HG03045 (cell line): ENCODE results near the gene CBFA2T3.
"Not testable (repeated sequence)": the region's sequence is repeated elsewhere in the genome, so short reads cannot be mapped to it uniquely, and the experiment has no call there.

ENCODE experiments used
- ATAC-seq: cut with Tn5 transposase; IDR thresholded peaks from one replicate; pipeline ENCODE4 v1.9.1; 2021; ENCODE audit warnings: mild to moderate bottlenecking, moderate library complexity; ENCODE audit not compliant: unreplicated experiment

The CBFA2T3 gene

DNA sequence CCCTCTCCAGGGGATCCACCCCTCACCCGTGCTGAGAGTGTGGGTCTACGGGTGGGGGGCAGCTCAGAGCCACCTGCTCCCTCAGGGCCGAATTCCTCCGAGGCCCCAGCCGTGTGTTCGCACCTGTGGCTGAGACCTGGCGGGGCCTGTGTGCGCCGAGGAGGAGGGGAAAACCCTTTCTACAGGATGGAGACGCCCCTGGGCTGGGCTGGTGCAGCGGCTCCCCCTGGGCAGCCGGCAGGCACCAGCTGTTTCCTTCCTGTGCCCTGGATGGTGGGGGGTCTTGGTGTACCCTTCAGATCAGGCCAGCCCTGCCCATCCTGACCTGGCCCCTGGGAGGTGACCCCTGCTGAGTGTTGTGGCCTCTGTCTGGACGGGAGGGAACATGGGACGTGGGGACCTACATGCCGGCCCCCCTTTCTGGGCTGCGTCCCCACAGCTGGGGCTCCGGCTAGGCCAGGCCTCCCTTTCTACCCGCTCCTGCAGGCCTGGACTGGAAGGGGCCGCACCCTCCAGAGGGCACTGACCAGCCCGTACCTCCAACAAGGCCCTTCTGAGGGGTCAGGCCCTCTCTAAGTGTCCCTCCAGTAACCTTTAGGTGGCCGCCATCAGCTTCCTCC is 82.2 kb downstream of the CBFA2T3 start:
- no peak for ATAC-seq

DNA sequence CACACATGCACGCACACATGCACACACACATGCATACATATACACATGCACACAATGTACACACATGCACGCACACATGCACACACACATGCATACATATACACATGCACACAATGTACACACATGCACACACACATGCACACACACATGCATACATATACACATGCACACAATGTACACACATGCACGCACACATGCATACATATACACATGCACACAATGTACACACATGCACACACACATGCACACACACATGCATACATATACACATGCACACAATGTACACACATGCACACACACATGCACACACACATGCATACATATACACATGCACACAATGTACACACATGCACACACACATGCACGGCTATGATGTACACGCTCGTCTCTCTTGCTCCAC is 82.7 kb downstream of the CBFA2T3 start:
- not testable (repeated sequence) for ATAC-seq

DNA sequence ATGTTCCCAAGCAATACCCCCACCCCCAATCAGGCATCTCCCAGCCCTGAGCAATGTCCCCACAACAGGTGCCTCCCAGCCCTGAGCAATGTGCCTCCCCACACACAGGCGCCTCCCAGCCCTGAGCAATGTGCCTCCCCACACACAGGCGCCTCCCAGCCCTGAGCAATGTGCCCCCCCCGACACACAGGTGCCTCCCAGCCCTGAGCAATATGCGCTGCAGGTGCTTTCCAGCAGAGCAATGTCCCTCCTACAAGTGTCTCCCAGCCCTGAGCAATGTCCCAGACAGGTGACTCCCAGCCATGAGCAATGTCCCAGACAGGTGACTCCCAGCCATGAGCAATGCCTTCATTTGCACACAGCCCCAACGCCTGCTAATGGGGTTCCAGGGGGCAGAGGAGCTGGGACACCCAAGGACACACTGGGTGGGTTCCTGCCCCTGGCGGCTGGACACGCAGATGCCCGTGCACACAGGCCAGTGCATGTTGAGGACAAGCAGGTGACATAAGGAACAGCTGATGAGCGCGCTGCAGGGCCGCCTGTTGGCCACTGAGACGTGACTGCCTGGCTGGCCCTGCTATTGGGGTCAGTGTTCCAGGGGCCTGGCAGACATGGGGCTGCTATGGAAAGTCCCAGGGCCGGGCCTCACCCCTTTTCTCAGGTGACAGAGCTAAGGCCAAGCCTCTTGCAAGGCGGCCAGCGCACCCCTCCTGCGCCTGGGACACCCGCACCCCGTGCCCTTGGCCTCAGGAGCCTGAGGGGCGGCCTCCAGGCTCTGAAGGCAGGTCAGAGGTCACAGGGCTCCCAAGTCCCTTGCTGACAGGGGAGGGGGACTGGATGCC is 83.7 kb downstream of the CBFA2T3 start:
- no peak for ATAC-seq

DNA sequence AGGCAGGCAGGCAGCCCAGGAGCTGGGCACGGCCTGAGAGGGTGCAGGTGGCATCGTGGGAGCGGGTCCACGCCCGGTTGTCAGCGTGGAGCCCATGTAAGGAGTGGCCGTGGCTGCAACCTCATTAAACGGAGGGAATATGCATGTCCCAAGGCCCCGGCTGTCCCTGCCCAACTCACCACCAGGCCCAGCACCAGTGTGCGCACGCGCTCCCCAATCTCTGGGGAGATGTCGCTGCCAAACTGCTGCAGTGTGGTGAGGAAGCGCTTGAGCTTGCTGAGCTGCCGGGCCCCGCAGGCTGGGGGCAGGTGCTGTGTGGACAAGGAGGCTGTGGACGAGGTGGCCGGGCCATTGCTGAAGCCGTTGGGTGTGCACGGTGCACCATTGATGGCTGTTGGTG is 84.9 kb downstream of the CBFA2T3 start:
- no peak for ATAC-seq

DNA sequence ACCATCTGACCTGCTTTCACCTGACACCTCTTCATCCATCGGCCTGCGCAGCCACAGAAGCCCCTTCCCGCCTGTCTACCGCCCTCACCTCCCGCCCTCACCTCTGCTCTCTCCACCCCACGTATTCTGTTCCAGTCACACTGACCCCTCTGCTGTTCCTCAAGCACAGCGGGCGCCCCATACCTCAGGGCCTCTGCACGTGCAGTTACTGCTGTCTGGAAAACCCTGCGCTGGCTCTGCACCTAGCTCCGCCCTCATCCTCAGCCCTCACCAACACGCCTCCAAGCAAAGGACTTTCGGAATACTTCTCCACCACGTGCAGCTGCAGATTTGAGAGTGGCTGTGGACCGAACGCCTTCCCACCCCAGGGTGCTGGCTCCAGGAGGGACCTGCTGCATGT is 85.9 kb downstream of the CBFA2T3 start:
- ATAC-seq, result no peak

DNA sequence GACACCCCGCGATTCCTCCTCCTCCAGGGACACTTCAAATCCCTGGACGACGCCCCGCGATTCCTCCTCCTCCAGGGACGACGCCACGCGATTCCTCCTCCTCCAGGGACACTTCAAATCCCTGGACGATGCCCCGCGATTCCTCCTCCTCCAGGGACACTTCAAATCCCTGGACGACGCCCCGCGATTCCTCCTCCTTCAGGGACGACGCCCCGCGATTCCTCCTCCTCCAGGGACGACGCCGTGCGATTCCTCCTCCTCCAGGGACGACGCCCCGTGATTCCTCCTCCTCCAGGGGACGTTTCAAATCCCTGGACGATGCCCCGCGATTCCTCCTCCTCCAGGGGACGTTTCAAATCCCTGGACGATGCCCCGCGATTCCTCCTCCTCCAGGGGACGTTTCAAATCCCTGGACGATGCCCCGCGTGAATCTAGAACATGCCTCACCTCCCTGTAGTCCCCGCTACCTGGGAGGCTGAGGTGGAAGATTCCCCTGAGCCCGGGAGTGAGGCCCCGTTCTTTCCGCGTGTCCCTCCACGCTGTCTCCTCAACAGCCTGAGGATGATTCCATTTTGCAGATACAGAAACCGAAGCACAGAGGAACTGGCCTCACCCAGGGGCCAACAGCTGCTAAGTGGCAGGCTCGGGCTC is 87.2 kb downstream of the CBFA2T3 start:
- not testable (repeated sequence) for ATAC-seq

DNA sequence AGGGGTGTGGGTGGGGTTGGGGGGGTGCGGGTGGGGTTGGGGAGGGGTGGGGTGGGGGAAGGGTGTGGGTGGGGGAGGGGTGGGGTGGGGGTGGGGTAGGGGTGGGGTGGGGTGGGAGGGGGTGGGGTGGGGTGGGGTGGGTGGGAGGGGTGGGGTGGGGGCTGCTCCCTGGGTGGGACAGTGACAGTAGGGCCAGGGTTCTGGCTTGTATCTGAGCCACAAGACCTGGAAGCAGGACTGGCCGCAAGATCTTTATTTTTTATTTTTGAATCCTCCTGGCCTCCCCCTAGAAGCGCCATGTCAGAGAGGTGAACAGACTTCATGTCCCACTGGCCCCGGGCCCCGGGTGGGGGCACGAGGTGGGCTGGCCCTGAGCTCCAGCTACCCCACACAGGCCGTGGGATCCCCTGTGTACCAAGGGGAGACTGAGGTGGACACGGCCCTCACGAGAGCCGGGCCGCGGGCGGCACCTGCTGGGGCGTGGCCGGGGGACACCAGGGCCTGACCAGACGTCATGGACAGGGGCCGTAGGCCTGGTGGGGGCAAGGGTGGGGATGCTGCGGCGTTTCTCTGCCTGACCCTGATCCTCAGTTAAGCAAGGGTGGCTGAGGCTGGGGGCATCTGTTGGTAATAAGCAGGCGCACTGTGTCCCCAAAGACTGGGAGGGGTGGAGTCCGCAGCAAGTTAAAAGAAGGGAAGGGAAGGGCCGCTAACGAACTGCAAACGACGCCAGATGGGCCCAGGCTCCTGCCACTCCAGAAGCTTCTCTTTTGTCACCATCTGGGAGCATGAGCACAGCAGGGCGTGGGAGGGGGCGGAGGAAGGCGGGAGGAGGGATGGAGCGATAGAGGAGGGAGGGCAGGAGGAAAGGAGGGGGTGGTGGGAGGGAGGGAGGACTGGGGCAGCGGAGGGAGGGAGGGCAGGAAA is 88.3 kb downstream of the CBFA2T3 start:
- no peak for ATAC-seq

DNA sequence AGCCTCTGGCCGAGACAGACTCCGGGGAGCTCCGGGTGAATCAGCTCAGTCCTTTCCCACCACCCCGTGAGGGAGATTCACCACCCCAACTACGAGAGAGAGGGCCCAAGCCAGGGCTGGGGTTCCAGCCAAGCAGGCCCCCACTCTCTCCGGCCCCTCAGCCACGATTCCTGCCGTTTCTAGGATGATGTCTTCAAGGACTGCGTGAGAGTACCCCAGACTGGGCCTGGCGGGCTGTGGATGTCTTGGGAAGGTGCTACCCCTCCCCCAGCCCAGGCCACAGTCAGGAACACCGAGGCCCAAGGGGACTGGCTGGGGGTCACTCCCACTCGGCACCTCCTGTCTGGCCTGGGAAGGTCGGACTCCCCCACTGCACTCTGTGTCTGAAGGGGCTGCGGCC is 89.0 kb downstream of the CBFA2T3 start:
- ATAC-seq, result no peak

DNA sequence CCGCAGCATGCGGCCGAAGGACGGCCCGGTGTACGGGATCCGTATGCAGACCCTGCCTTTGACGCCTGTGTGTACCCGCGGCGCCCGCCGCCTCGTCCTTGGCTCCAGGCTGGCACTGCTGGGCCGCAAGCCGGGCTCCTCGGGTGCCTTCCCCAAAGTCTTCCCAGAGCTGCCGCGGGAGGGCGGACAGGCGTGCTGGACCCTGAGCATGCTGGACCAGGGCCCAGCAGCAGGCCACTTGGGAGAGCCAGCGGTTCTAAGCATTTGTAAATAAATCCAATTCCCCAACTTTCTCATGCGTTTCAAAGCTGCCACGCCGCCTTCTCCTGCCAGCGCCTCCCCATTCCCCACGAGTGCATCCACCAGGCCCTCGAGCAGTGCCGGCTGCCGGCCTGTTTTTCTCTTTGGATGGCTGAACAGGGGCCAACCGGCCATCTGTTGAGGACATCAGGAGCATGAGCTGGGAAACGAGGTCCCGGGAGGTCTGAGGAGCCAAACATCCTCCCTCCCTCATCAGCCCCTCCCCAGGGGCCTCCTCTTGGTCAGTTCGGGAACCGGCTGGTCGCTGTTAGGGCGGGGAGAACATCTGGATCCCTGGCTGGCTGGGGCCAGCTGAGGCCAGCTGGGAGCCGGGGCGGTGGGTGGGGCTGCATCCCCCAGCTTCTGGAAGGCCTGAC is 90.0 kb downstream of the CBFA2T3 start:
- ATAC-seq, result no peak

DNA sequence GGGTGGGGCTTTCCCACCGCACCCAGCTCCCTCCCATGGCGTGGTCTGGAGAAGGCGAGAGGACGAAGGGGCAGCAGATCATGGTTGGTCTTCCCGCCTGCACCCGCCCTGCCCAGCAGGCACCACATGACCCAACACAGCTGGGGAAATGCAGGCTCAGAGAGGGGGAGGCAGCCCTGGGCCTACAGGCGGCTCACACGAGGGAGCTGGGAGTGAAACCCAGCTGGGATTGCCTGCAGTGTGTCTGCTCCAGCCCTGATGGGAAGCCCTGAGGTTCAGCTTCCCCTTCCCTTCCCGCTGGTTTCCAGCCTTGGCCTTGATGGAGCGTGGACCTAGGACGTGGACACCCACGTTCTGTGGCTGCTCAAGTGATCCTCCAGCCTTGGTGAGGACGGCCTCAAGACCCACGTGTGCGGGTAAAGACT is 90.6 kb downstream of the CBFA2T3 start:
- ATAC-seq, result no peak

DNA sequence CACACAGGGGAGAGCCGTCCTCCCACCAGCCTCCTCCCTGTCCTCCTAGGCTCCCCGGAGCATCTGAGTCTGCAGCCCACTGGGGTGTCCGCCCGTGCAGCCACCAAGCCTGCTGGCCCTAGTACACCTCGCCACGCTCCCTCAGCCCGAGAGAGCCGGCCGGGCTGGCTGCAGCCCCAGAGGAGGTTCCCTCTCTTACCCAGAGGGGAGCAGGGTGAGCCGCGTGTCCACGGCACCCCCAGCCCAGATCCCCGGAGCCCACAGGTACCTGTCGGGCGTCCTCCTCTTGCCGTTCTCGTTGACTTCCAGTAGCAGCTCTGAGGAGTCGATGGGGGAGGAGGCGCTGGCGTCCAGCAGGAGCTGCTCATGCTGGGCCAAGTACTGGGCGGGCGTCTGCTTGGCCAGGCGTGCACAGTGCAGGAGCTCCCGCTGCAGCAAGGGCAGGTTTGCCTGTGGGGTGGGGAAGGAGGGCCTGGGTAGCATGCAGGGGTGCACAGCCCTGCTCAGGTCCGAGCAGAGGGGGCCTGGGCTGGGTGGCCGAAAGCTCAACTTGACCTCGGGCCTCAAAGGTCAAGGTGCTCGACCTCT is 91.2 kb downstream of the CBFA2T3 start:
- no peak for ATAC-seq

DNA sequence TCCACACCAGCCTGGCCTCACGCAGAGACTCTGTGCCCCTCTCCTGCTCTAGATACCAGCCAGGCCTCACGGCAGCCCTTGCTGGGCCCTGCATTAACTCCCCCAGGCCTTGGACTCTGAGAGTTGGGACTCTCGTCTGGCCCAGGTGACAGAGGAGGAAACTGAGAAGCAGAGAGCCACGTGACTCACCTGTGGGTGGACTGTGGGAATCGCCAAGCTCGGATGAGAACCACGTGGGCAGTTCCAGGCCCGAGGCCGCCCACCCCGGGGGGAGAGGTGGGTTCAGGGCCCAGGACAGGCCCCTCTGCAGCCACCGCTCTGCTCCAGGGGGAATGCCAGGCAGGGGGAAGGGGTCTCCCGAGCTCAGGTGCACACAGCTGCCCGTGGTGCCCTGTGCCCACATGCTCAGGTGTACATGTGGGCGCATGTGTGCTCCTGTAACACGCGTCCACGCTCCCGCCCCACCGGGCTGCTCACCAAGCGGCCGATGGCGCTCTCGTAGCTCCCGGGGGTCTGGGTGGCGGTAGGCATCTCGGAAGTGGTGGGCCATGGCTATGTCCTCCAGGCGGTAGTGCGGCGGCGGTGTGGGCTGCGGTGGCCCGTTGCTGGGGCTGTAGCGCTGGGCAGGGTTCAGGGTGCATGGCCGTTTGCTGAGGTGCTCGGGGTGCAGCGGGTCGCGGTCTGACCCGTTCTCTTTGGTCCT is 92.3 kb downstream of the CBFA2T3 start:
- ATAC-seq, result no peak

DNA sequence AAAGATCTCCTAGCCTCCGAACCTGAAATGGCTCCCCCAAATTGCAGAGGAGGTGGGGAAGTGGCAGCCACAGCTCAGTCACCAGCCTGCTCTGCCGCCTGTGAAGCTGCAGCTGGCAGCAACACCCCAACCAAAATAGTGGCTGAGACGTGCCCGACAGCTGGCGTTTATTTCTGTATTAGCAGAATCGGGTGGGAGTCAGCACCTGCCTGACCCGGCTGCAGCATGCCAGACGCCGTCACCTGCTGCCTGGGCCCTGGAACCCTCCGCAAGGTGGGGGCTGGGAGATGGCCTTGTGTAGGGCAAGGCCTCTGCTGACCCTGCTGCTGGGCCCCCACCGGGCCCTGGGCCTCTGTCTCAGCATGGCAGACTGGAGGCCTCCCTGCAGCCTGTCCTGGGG is 93.1 kb downstream of the CBFA2T3 start:
- no peak for ATAC-seq

DNA sequence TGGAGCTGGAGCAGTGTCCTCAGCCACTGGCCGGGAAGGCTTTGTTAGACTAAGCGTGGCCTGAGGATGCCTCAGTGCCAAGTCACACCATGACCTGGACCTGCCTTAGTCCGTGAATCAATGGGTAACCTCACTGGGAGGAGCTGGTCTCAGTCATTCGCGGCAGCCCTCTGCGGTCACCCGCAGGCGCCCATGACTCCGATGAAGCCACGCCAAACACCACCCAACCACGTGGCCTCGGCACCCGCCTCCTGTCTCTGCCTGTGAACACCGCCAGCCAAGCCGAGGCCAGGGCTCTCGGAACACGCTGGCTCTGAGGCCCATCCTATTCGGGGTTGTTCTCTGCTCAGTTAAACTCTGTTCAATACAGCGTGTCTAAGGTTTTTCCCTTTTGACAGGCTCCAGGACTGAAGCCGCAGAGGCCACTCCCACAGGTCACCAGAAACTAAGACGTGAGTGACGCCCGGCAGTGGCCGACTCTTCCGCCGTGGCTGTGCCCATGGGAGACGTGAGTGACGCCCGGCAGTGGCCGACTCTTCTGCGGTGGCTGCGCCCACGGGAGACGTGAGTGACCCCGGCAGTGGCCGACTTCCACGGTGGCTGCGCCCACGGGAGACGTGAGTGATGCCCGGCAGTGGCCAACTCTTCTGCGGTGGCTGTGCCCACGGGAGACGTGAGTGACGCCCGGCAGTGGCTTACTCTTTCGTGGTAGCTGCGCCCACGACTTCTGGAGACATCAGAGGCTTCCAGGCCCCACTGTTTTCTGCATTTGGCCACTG is 93.7 kb downstream of the CBFA2T3 start:
- ATAC-seq, result no peak

DNA sequence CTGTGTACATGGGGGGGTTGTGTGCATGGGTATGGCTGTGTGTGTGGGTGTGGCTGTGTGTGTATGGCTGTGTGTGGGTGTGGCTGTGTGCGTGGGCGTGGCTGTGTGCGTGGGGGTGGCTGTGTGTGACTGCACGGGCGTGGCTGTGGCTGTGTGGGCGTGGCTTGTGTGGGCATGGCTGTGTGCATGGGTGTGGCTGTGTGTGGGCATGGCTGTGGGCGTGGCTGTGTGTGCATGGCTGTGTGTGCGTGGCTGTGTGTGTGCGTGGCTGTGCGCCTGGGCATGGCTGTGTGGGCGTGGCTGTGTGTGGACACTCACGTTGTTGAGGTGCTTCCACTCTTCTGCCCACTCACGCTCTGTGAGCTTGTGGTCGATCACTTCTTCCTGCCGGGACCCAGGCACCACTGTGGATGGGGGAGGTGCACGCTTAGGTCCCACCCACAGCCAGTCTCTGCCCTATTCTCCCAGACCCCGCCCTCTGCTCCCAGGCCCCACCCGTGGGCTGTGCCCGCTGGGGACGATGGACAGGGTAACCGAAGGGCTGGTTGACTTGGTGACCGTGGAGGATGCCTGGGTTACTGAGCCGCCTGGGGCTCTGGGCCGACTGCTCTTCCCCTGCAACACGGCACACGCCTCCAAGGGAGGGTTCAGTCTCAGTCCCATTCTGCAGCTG is 94.5 kb downstream of the CBFA2T3 start:
- no peak for ATAC-seq

DNA sequence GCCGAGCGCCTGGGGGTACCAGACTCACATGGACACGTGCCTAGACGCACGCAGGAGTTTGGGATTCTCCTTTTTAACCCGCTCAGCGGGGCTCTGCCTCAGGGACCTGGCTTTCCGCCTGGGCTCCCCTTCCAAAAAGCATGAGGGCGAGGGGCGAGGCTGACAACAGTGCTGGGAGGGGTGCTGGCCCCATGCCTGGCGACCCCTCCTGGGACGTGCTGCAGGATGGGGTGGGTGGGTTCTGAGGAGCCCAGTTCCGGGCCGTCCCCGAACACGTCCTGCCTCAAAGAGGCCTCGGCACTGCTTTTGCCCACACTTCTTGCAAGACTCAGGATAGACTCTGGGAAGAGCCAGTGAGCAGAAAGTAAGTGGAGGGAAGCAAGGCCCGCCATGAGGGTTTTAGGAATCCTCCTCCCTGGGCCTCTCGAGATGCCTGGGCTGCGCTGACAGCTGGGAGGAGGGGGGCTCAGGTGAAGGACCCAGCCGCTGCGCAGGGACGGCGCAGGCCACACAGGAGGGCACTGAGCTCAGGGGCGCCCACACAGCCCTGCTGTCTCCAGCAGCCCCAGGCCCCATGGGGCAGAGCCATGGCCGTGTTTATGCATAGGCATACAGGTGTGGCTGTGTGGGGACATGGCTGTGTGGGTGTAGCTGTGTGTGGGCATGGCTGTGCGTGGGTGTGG is 95.2 kb downstream of the CBFA2T3 start:
- ATAC-seq, result no peak

DNA sequence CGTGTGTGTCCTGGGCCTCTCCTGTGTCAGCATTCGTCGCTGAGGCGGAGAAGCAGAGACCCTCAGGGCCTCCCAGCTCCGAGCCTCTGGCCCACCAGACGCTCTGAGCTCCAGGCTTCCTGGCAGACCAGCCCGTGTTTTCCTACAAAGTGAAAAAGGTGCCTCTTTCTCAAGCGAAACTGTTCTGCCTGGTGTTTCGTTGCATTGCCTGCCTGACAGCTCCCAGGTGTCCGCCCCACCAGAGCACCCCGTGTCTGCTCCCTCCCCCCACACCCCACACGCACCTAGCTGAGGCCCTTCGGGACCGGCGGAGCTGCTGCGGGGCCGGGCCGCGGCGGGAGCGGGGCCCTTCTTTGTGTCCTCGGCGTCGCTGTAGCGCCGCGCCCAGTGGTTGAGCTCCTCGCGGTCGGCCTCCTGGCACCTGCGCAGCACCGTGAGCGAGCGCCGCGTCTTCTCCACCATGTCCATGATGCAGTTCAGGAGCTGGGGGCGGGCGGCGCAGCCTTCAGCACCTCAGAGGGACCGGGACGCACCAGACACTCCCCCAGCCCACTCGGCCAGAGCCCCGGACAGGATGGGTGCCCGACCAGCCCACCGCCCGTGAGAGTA is 95.9 kb downstream of the CBFA2T3 start:
- ATAC-seq, result no peak
